Immature natural killer cell (primary cell): ENCODE data around the gene SLC34A1. TPM values are rescaled to one million over a fixed set of nuclear protein-coding genes. Genes with fewer than 3 reads are reported as not detected.

Source experiments
- DNase-seq, 3 donors: peaks; one replicate each; pipeline ENCODE4 v3.0.0; 2022; ENCODE audit warnings: mixed read lengths in 1 of 3
- H3K27ac Mint-ChIP-seq, 6 donors: one replicate each; pipeline ENCODE4 v1.8.0; 2020; ENCODE audit warnings: mixed read lengths in 6 of 6, mild to moderate bottlenecking in 5 of 6, inconsistent platforms in 4 of 6, moderate library complexity in 3 of 6
- H3K27me3 Mint-ChIP-seq, 3 donors: one replicate each; pipeline ENCODE4 v1.8.0; 2020 to 2021; ENCODE audit warnings: low read depth in 3 of 3, mild to moderate bottlenecking in 3 of 3, mixed read lengths in 3 of 3, moderate library complexity in 3 of 3, inconsistent platforms in 1 of 3
- H3K36me3 Mint-ChIP-seq, 3 donors: one replicate each; pipeline ENCODE4 v1.8.0; 2020; ENCODE audit warnings: mixed read lengths in 3 of 3, inconsistent platforms in 2 of 3, mild to moderate bottlenecking in 2 of 3
- H3K4me1 Mint-ChIP-seq, 2 donors: one replicate each; pipeline ENCODE4 v1.8.0; 2020; ENCODE audit warnings: inconsistent platforms in 2 of 2, mild to moderate bottlenecking in 2 of 2, mixed read lengths in 2 of 2, moderate library complexity in 1 of 2
- H3K4me3 Mint-ChIP-seq, 5 donors: one replicate each; pipeline ENCODE4 v1.8.0; 2020; ENCODE audit warnings: mild to moderate bottlenecking in 5 of 5, mixed read lengths in 5 of 5, inconsistent platforms in 3 of 5, moderate library complexity in 3 of 5
- H3K9me3 Mint-ChIP-seq, 6 donors: one replicate each; pipeline ENCODE4 v1.8.0; 2020; ENCODE audit warnings: mild to moderate bottlenecking in 6 of 6, mixed read lengths in 6 of 6, inconsistent platforms in 4 of 6, moderate library complexity in 3 of 6
- polyA plus RNA-seq, 3 donors: library from polyadenylated mRNA; unstranded; fragments of 300-500 nt; fragmentation: Illumina TruSeq; gene quantifications; one replicate each; pipeline ENCODE4 v1.2.3, GENCODE V29; 2021

The SLC34A1 gene
- polyA plus RNA-seq, 3 donors from 2014 or later: 0.26 to 0.34 TPM; not detected in 1

GRCh38 chr5:177431317-177432142 lies 47.3 kb downstream of the SLC34A1 start:
- H3K36me3 Mint-ChIP-seq: peaks cover 1 to 20% (median 4%) of the 10 kb centered on the region in 3 donors
- peaks cover 76 to 83% of the 10 kb centered on the region in 2 donors for H3K4me1 Mint-ChIP-seq
- H3K9me3 Mint-ChIP-seq: no peaks in the 10 kb centered on the region

GRCh38 chr5:177432143-177432838 lies 48.1 kb downstream of the SLC34A1 start:
- H3K4me1 Mint-ChIP-seq: peaks cover 78 to 86% of the 10 kb centered on the region in 2 donors
- H3K27ac Mint-ChIP-seq: peak overlapping the region; percentile 93 to 99 (median 97)
- no peak for DNase-seq
- peak overlapping the region; percentile 93 to 95 (median 94) for H3K4me3 Mint-ChIP-seq
- peaks cover 9 to 16% (median 10%) of the 10 kb centered on the region in 3 donors for H3K27me3 Mint-ChIP-seq
- no peaks in the 10 kb centered on the region for H3K9me3 Mint-ChIP-seq
- peaks cover 4 to 27% (median 8%) of the 10 kb centered on the region in 3 donors for H3K36me3 Mint-ChIP-seq

More at GRCh38 chr5:177431317-177432142, 47.3 kb downstream of the SLC34A1 start:
- peak overlapping the region; percentile 93 to 95 (median 94) for H3K4me3 Mint-ChIP-seq
- DNase-seq: peak; percentile 79 to 84 (median 81)
- peak overlapping the region; percentile 93 to 99 (median 97) for H3K27ac Mint-ChIP-seq
- H3K27me3 Mint-ChIP-seq: peaks cover 9 to 21% (median 10%) of the 10 kb centered on the region in 3 donors

DNA sequence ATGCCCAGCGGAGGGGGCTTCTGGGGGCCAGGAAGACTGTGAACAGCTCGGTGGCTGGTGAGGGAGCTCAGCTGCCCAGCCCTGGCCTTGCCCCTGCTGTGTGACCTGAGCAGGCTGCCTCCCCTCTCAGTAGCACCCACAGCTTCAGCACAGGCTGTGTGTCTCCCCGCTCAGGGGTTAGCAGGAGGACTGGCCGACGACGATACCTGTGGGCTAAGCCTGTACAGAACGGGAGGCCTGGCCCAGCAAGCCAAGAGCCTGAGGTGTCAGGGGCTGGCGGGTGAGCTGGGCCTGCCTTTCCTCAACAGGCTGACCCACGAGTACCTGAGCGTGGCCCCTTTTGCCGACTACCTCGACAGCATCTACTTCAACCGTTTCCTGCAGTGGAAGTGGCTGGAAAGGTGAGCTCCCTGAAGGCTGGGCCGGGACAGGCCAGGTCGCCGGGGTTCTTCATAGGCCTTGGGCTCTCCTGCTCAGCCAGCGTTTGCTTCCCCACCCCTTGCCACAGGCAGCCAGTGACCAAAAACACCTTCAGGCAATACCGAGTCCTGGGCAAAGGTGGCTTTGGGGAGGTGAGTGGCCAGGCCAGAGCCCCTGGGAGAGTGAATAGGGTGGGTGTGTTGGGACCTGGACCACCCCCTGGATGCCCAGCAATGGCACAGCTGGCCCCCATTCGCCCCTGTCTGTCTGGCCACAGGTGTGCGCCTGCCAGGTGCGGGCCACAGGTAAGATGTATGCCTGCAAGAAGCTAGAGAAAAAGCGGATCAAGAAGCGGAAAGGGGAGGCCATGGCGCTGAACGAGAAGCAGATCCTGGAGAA lies 48.8 kb downstream of the SLC34A1 start:
- peaks cover 9 to 16% (median 10%) of the 10 kb centered on the region in 3 donors for H3K27me3 Mint-ChIP-seq
- no peaks in the 10 kb centered on the region for H3K9me3 Mint-ChIP-seq
- DNase-seq: no peak
- H3K36me3 Mint-ChIP-seq: peaks cover 5 to 33% (median 9%) of the 10 kb centered on the region in 3 donors
- peaks cover 74 to 85% of the 10 kb centered on the region in 2 donors for H3K4me1 Mint-ChIP-seq
- peak overlapping the region in 5 of 6 donors; percentile 74 to 86 (median 79) for H3K27ac Mint-ChIP-seq
- H3K4me3 Mint-ChIP-seq: peak overlapping the region; percentile 23 to 94 (median 54)

GRCh38 chr5:177433658-177434217 lies 49.5 kb downstream of the SLC34A1 start:
- Mint-ChIP-seq H3K36me3 (peaks cover 9 to 38% (median 13%) of the 10 kb centered on the region in 3 donors), H3K4me1 (peaks cover 73 to 79% of the 10 kb centered on the region in 2 donors), H3K27me3 (peaks cover 9 to 16% (median 10%) of the 10 kb centered on the region in 3 donors), H3K27ac (peak overlapping the region; percentile 71 to 90 (median 81)), H3K9me3 (no peaks in the 10 kb centered on the region), H3K4me3 (peak overlapping the region in 4 of 5 donors; percentile 33 to 73 (median 44))
- DNase-seq: no peak

- Mint-ChIP-seq H3K4me3 (peak overlapping the region; percentile 55 to 75 (median 67)), H3K4me1 (peaks cover 69 to 79% of the 10 kb centered on the region in 2 donors)
- DNase-seq: peak in 1 of 3 donors; percentile 38
Measured at GRCh38 chr5:177434437-177434836, 50.2 kb downstream of the SLC34A1 start.

DNA sequence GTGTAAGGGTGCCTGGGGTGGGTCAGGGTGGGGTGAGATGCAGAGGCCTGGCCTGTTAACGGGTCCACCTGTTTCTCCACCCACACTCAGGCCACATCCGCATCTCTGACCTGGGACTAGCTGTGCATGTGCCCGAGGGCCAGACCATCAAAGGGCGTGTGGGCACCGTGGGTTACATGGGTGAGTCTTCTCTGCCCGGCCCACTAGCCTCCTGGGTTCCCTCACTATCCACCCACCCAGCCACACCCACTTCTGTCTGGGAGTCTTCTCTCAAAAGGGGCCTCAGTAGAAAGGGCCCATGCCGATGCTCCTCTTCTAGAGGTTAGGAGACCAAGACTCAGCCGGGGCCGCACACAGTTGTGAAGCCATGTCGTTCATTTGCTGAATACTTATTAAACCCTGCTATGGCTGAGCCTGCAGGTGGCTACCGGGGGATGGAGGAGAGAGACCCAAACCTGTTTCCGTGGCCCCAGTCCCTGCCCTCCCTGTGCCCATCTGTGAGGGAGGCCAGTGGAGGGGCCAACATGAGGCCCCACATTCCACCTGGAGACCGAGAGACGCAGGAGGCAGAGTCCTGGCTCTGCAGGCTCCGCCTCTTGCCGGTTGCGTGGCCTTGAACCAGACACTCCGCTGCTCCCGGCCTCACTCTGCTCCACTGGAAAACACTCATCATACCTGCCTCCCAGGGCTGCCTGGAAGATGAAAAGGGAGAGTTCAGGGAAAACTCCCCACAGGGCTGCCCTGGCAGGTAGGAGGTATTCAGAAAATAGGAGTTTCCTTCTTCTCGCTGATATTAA lies 50.9 kb downstream of the SLC34A1 start:
- Mint-ChIP-seq H3K4me1 (peaks cover 68 to 79% of the 10 kb centered on the region in 2 donors), H3K4me3 (peak overlapping the region in 4 of 5 donors; percentile 53 to 73 (median 64)), H3K36me3 (peaks cover 13 to 49% (median 21%) of the 10 kb centered on the region in 3 donors), H3K27me3 (peaks cover 4 to 13% (median 5%) of the 10 kb centered on the region in 3 donors), H3K27ac (peak overlapping the region; percentile 22 to 83 (median 73)), H3K9me3 (no peaks in the 10 kb centered on the region)
- peak; percentile 49 to 51 (median 50) for DNase-seq

More at GRCh38 chr5:177434437-177434836, 50.2 kb downstream of the SLC34A1 start:
- peak overlapping the region; percentile 72 to 90 (median 82) for H3K27ac Mint-ChIP-seq
- no peaks in the 10 kb centered on the region for H3K9me3 Mint-ChIP-seq
- H3K36me3 Mint-ChIP-seq: peaks cover 10 to 43% (median 14%) of the 10 kb centered on the region in 3 donors
- H3K27me3 Mint-ChIP-seq: peaks cover 4 to 16% (median 5%) of the 10 kb centered on the region in 3 donors

DNA sequence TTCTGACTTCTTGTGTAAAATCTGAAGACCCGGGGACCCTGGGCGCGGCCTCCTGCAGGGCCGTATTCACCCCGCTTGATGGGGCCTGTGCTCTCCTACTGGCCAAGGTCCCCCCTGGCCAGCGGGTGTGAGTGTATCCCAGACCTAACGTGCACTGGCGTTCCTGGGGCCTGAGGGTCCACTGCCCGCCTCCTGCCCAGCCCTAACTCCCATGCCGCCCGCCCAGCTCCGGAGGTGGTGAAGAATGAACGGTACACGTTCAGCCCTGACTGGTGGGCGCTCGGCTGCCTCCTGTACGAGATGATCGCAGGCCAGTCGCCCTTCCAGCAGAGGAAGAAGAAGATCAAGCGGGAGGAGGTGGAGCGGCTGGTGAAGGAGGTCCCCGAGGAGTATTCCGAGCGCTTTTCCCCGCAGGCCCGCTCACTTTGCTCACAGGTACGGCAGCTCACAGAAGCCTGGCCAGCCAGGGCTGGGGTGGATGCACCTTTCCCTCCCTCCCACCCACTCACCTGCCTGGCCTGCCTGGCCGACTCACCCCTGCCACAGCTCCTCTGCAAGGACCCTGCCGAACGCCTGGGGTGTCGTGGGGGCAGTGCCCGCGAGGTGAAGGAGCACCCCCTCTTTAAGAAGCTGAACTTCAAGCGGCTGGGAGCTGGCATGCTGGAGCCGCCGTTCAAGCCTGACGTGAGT lies 51.8 kb downstream of the SLC34A1 start:
- no peak for DNase-seq
- H3K9me3 Mint-ChIP-seq: no peaks in the 10 kb centered on the region
- peaks cover 59 to 73% of the 10 kb centered on the region in 2 donors for H3K4me1 Mint-ChIP-seq
- H3K36me3 Mint-ChIP-seq: peaks cover 13 to 53% (median 21%) of the 10 kb centered on the region in 3 donors
- H3K4me3 Mint-ChIP-seq: no peak overlapping the region
- H3K27ac Mint-ChIP-seq: peak overlapping the region in 1 of 6 donors; percentile 72
- H3K27me3 Mint-ChIP-seq: peaks cover 4 to 9% (median 5%) of the 10 kb centered on the region in 3 donors

- Mint-ChIP-seq H3K27me3 (peaks cover 0 to 3% (median 1%) of the 10 kb centered on the region in 3 donors), H3K4me1 (peaks cover 48 to 59% of the 10 kb centered on the region in 2 donors), H3K9me3 (no peaks in the 10 kb centered on the region), H3K27ac (peak overlapping the region in 3 of 6 donors; percentile 48 to 57 (median 55)), H3K4me3 (no peak overlapping the region), H3K36me3 (peaks cover 13 to 54% (median 21%) of the 10 kb centered on the region in 3 donors)
- no peak for DNase-seq
Measured at GRCh38 chr5:177437623-177438022, 53.4 kb downstream of the SLC34A1 start.

DNA sequence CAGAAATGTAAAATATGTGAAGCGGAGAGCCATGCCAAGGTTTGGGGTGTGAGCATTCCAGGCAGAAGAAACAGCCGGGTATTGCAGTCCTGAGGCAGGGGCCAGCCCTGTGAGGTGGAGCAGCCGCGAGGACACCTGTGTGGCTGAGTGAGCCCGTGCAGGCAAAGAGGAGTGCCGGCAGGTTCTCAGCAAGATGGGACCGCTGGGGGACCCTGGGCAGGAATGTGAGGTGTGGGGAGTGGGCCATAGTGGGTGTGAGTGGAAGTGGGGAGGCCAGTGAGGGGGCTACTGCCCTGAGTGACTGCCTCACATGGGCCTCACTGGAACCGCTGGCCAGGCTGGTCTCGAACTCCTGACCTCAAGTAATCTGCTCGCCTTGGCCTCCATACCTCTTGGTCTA lies 54.2 kb downstream of the SLC34A1 start:
- Mint-ChIP-seq H3K36me3 (peaks cover 13 to 54% (median 21%) of the 10 kb centered on the region in 3 donors), H3K27me3 (peaks cover 0 to 3% (median 1%) of the 10 kb centered on the region in 3 donors), H3K9me3 (no peaks in the 10 kb centered on the region), H3K4me3 (no peak overlapping the region), H3K4me1 (peaks cover 41 to 52% of the 10 kb centered on the region in 2 donors), H3K27ac (peak overlapping the region in 4 of 6 donors; percentile 34 to 84 (median 49))
- DNase-seq: no peak

GRCh38 chr5:177439518-177440053 lies 55.4 kb downstream of the SLC34A1 start:
- no peak overlapping the region for H3K4me3 Mint-ChIP-seq
- H3K27me3 Mint-ChIP-seq: peaks cover 0 to 1% (median 0%) of the 10 kb centered on the region in 3 donors
- no peak for DNase-seq
- H3K27ac Mint-ChIP-seq: peak overlapping the region; percentile 64 to 84 (median 70)
- H3K9me3 Mint-ChIP-seq: no peaks in the 10 kb centered on the region
- peaks cover 41 to 47% of the 10 kb centered on the region in 2 donors for H3K4me1 Mint-ChIP-seq
- H3K36me3 Mint-ChIP-seq: peaks cover 9 to 50% (median 21%) of the 10 kb centered on the region in 3 donors

DNA sequence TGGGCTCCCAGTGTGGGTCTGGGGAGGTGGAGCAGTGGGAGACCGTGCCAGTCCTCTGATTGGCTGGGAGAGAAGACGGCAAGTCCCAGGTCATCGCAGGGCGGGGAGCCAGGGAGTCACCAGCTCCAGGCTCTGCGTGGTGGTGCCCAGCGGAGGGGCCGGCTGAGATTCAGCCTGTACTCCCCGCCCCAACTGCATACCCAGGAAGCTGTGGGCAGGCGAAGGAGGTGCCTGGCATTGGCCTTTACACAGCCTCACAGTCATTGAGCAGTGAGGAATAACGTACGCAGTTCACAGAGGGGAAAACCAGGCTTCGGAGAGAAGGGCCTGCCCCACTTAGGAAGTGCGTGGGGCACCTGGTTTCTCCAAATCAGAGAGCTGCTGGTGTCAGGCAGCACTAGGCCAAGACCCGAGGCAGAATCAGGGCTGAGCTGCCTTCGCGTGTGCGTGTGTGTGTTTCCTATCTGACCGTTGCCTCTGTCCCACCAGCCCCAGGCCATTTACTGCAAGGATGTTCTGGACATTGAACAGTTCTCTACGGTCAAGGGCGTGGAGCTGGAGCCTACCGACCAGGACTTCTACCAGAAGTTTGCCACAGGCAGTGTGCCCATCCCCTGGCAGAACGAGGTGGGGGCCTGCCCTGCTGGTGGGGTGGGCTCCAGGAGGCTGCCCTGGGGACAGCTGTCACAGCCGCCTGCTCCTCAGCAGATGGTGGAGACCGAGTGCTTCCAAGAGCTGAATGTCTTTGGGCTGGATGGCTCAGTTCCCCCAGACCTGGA lies 56.2 kb downstream of the SLC34A1 start:
- Mint-ChIP-seq H3K9me3 (no peaks in the 10 kb centered on the region), H3K36me3 (peaks cover 9 to 44% (median 21%) of the 10 kb centered on the region in 3 donors), H3K4me1 (peaks cover 43 to 47% of the 10 kb centered on the region in 2 donors), H3K4me3 (no peak overlapping the region), H3K27ac (peak overlapping the region; percentile 64 to 84 (median 70)), H3K27me3 (peaks cover 0 to 6% (median 4%) of the 10 kb centered on the region in 3 donors)
- DNase-seq: no peak
